Astrocyte (in vitro differentiated cells and primary cell): ENCODE measurements around the gene SIGLEC11. TPM values are rescaled to one million over a fixed set of nuclear protein-coding genes. Genes with fewer than 3 reads are reported as not detected.

ENCODE experiments used
- DNase-seq: peaks from one replicate; pipeline ENCODE4 v3.0.0-alpha.2; 2010; ENCODE audit warnings: low read depth
- FAIRE-seq: peaks from 2 replicates; lab custom pipeline; 2011; peaks lifted over from hg19 to GRCh38; lab: Jason Lieb, UNC
- H2AFZ ChIP-seq: 2 replicates; pipeline ENCODE4 v1.6.0; 2012; ENCODE audit warnings: low read depth, low read length, inconsistent platforms
- H3K27ac ChIP-seq: 2 replicates; pipeline ENCODE4 v1.5.1; 2011; ENCODE audit warnings: low read depth, low read length, inconsistent platforms
- H3K27me3 ChIP-seq: 2 replicates; pipeline ENCODE4 v1.6.0; 2011; ENCODE audit warnings: low read length, inconsistent platforms; ENCODE audit not compliant: insufficient read depth
- H3K36me3 ChIP-seq: 2 replicates; pipeline ENCODE4 v1.5.1; 2011; ENCODE audit warnings: low read length, inconsistent platforms; ENCODE audit not compliant: insufficient read depth
- H3K4me1 ChIP-seq: 2 replicates; pipeline ENCODE4 v1.5.1; 2011; ENCODE audit warnings: low read length, inconsistent platforms; ENCODE audit not compliant: insufficient read depth
- H3K4me2 ChIP-seq: 2 replicates; pipeline ENCODE4 v1.6.0; 2012; ENCODE audit warnings: low read length, inconsistent platforms
- H3K4me3 ChIP-seq: 2 replicates; pipeline ENCODE4 v1.5.1; 2011; ENCODE audit warnings: low read depth, mild to moderate bottlenecking, low read length, inconsistent platforms; ENCODE audit not compliant: insufficient read depth
- H3K79me2 ChIP-seq: 2 replicates; pipeline ENCODE4 v1.6.0; 2012; ENCODE audit warnings: mild to moderate bottlenecking, low read length, inconsistent platforms; ENCODE audit not compliant: insufficient read depth
- H3K9ac ChIP-seq: 2 replicates; pipeline ENCODE4 v1.6.0; 2012; ENCODE audit warnings: mild to moderate bottlenecking, low read length, inconsistent platforms
- H3K9me3 ChIP-seq: 2 replicates; pipeline ENCODE4 v1.5.1; 2012; ENCODE audit warnings: low read depth, mild to moderate bottlenecking, low read length, inconsistent platforms; ENCODE audit not compliant: insufficient read depth
- H4K20me1 ChIP-seq: 2 replicates; pipeline ENCODE4 v1.6.0; 2012; ENCODE audit warnings: low read length, inconsistent platforms; ENCODE audit not compliant: insufficient read depth
- H3K27ac Mint-ChIP-seq: one replicate; pipeline ENCODE4 v1.8.0; 2021; ENCODE audit warnings: mild to moderate bottlenecking, mixed read lengths; ENCODE audit not compliant: unreplicated experiment
- H3K27me3 Mint-ChIP-seq: one replicate; pipeline ENCODE4 v1.8.0; 2021; ENCODE audit warnings: low read depth, mixed read lengths; ENCODE audit not compliant: unreplicated experiment
- H3K36me3 Mint-ChIP-seq: one replicate; pipeline ENCODE4 v1.8.0; 2021; ENCODE audit warnings: low read depth, mixed read lengths; ENCODE audit not compliant: unreplicated experiment
- H3K4me1 Mint-ChIP-seq: one replicate; pipeline ENCODE4 v1.8.0; 2021; ENCODE audit warnings: low read depth, mixed read lengths; ENCODE audit not compliant: unreplicated experiment
- H3K4me3 Mint-ChIP-seq: one replicate; pipeline ENCODE4 v1.8.0; 2021; ENCODE audit warnings: mild to moderate bottlenecking, moderate library complexity, mixed read lengths; ENCODE audit not compliant: unreplicated experiment
- H3K9me3 Mint-ChIP-seq: one replicate; pipeline ENCODE4 v1.8.0; 2021; ENCODE audit warnings: mild to moderate bottlenecking, mixed read lengths; ENCODE audit not compliant: unreplicated experiment
- EZH2 ChIP-seq: IDR thresholded peaks from 2 replicates; pipeline ENCODE4 v1.6.1; 2012; ENCODE audit warnings: mild to moderate bottlenecking, low read length, inconsistent platforms; ENCODE audit not compliant: insufficient read depth
- total RNA-seq: library from RNA; stranded (reverse); gene quantifications from 2 replicates; pipeline ENCODE4 v1.2.1, GENCODE V29; 2021
- TF ChIP-seq, protein P1 (sequence below): IDR thresholded peaks from 2 replicates; pipeline ENCODE4 v1.5.1; 2011; ENCODE audit warnings: low read depth, mild to moderate bottlenecking, inconsistent platforms, low read length, moderate library complexity; ENCODE audit not compliant: insufficient read depth

The SIGLEC11 gene
- total RNA-seq, 1 donor from 2014 or later: not detected

DNA sequence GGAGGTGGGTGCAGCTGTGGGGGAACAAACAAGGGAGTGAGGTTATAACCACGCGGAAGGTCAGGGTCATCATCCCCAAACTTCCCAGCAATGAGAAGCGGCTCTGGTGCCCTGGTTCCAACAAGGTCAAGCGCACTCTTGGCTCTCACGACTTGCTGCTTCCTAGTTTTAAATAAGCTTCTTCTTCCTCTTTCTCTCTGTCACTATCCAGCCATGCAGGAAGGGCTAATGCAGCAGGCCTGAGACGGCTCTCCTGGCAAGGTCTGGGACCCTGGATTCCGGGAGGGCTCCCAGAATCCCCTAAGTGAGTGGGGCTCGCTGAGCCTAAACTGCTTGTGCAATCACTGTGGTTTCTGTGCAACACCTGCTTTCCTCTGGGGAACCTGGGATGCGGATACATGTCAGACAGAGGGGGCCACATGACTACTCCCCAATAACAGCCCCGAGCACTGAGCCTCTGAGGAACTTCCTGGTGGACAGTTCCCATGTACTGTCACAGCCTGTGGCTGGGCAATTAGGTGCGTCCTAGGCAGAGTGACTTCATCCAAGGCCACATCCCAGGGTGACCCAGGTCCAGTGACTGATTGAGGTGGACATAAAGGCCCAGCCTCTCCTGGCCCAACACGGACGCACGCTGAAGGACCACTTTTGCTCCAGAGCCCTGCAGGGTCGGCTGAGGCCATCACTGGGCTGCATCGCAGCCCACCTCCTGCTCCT is 40.0 kb upstream of the SIGLEC11 start:
- peaks cover 39% of the 10 kb centered on the region for H3K36me3 Mint-ChIP-seq
- FAIRE-seq: no peak

GRCh38 chr19:50000038-50000840 is 39.3 kb upstream of the SIGLEC11 start:
- Mint-ChIP-seq H3K27me3 (no peaks in the 10 kb centered on the region), H3K9me3 (no peaks in the 10 kb centered on the region), H3K36me3 (peaks cover 39% of the 10 kb centered on the region), H3K4me1 (peaks cover 9% of the 10 kb centered on the region), H3K4me3 (no peak overlapping the region), H3K27ac (no peak overlapping the region)
- Histone ChIP-seq H4K20me1 (peaks cover 55% of the 10 kb centered on the region), H3K27ac (no peak overlapping the region), H3K4me3 (no peak overlapping the region), H3K9ac (no peak overlapping the region), H3K4me2 (no peak overlapping the region), H3K9me3 (no peaks in the 10 kb centered on the region), H3K27me3 (no peaks in the 10 kb centered on the region), H2AFZ (no peak overlapping the region), H3K4me1 (peaks cover 13% of the 10 kb centered on the region), H3K79me2 (no peaks in the 10 kb centered on the region), H3K36me3 (peaks cover 12% of the 10 kb centered on the region)
- FAIRE-seq (no peak), DNase-seq (no peak)
- TF ChIP-seq EZH2: no peak
- TF ChIP-seq, protein P1, sequence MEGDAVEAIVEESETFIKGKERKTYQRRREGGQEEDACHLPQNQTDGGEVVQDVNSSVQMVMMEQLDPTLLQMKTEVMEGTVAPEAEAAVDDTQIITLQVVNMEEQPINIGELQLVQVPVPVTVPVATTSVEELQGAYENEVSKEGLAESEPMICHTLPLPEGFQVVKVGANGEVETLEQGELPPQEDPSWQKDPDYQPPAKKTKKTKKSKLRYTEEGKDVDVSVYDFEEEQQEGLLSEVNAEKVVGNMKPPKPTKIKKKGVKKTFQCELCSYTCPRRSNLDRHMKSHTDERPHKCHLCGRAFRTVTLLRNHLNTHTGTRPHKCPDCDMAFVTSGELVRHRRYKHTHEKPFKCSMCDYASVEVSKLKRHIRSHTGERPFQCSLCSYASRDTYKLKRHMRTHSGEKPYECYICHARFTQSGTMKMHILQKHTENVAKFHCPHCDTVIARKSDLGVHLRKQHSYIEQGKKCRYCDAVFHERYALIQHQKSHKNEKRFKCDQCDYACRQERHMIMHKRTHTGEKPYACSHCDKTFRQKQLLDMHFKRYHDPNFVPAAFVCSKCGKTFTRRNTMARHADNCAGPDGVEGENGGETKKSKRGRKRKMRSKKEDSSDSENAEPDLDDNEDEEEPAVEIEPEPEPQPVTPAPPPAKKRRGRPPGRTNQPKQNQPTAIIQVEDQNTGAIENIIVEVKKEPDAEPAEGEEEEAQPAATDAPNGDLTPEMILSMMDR: no peak

More for the DNA sequence above, 40.0 kb upstream of the SIGLEC11 start:
- Mint-ChIP-seq H3K4me1 (peaks cover 9% of the 10 kb centered on the region), H3K4me3 (no peak overlapping the region), H3K27ac (no peak overlapping the region), H3K9me3 (no peaks in the 10 kb centered on the region), H3K27me3 (no peaks in the 10 kb centered on the region)
- no peak overlapping the region for H3K4me2 ChIP-seq
- H3K79me2 ChIP-seq: no peaks in the 10 kb centered on the region
- H3K9me3 ChIP-seq: no peaks in the 10 kb centered on the region
- H3K27me3 ChIP-seq: no peaks in the 10 kb centered on the region
- TF ChIP-seq, protein P1: no peak
- no peak for TF ChIP-seq EZH2
- peaks cover 13% of the 10 kb centered on the region for H3K4me1 ChIP-seq
- H4K20me1 ChIP-seq: peaks cover 60% of the 10 kb centered on the region
- peaks cover 12% of the 10 kb centered on the region for H3K36me3 ChIP-seq
- H3K4me3 ChIP-seq: no peak overlapping the region
- DNase-seq: no peak
- no peak overlapping the region for H2AFZ ChIP-seq
- no peak overlapping the region for H3K27ac ChIP-seq
- H3K9ac ChIP-seq: no peak overlapping the region
